ENCODE results near the gene ANKRD31.

DNA sequence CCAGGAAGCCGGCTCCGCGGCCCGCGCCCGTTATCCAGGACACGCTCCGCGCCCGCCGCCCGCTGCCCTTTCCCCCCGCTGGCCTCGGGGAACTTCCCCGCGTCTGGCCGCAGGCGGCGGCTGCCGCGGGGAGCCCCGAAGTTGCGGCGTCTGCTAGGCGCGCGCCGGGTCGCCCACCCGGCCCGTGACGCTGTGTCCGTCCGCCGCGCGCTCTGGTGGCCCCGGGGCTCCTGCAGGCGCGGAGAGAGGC is 183.7 kb downstream of the ANKRD31 start:
- TF ChIP-seq, protein P1, sequence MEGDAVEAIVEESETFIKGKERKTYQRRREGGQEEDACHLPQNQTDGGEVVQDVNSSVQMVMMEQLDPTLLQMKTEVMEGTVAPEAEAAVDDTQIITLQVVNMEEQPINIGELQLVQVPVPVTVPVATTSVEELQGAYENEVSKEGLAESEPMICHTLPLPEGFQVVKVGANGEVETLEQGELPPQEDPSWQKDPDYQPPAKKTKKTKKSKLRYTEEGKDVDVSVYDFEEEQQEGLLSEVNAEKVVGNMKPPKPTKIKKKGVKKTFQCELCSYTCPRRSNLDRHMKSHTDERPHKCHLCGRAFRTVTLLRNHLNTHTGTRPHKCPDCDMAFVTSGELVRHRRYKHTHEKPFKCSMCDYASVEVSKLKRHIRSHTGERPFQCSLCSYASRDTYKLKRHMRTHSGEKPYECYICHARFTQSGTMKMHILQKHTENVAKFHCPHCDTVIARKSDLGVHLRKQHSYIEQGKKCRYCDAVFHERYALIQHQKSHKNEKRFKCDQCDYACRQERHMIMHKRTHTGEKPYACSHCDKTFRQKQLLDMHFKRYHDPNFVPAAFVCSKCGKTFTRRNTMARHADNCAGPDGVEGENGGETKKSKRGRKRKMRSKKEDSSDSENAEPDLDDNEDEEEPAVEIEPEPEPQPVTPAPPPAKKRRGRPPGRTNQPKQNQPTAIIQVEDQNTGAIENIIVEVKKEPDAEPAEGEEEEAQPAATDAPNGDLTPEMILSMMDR (IDR thresholded peaks at IDR 0.05), result no peak
- TF ChIP-seq EP300 (IDR thresholded peaks at IDR 0.05) (no peak), POLR2AphosphoS5 (IDR thresholded peaks at IDR 0.05) (no peak), POLR2A (IDR thresholded peaks at IDR 0.05; ENCODE audit: low read depth) (no peak)

Data from esophagus muscularis mucosa (tissue), 4 donors.